Upper lobe of right lung (tissue), 1 donor: ENCODE measurements around the gene SYT4. TPM values are rescaled to one million over a fixed set of nuclear protein-coding genes. Genes with fewer than 3 reads are reported as not detected.

ENCODE experiments used
- ATAC-seq: fragments of 200-7000 bp; cut with Tn5 transposase; one replicate; pipeline ENCODE4 v1.9.1; 2020; ENCODE audit warnings: mild to moderate bottlenecking, moderate library complexity
- DNase-seq: peaks from one replicate; pipeline ENCODE4 v3.0.0-alpha.2; 2020
- H3K27ac ChIP-seq: fragments of 200-600 bp; one replicate; pipeline ENCODE4 v1.8.0; 2022
- H3K27me3 ChIP-seq: fragments of 200-600 bp; one replicate; pipeline ENCODE4 v1.8.0; 2022; ENCODE audit warnings: mild to moderate bottlenecking
- H3K36me3 ChIP-seq: fragments of 200-600 bp; one replicate; pipeline ENCODE4 v1.8.0; 2022
- H3K4me1 ChIP-seq: fragments of 200-600 bp; one replicate; pipeline ENCODE4 v1.8.0; 2022
- H3K4me3 ChIP-seq: fragments of 200-600 bp; one replicate; pipeline ENCODE4 v1.8.0; 2022; ENCODE audit warnings: mild to moderate bottlenecking
- H3K9me3 ChIP-seq: fragments of 200-600 bp; one replicate; pipeline ENCODE4 v1.8.0; 2022
- CTCF ChIP-seq: fragments of 200-600 bp; IDR thresholded peaks from one replicate; pipeline ENCODE4 v1.8.0; 2022; ENCODE audit warnings: antibody characterized with exemption
- intact Hi-C: fragments of 100-400 bp; cut with DNase I; formaldehyde crosslinking; loops from one replicate; pipeline ENCODE4 v1.11.0; 2022
- total RNA-seq: library from RNA; stranded (reverse); fragmentation: NEBNext Ultra II Directional; extraction: Animal tissue kit (Norgen Biotek cat#: 25700); gene quantifications from one replicate; pipeline ENCODE4 v1.2.1, GENCODE V29; 2021
- donor health status: DM: no; HTN: yes; CAD: no; lungs with severe emphysema.

The SYT4 gene
- total RNA-seq, 1 donor from 2014 or later, result 1.1 TPM

- DNase-seq (no peak), ATAC-seq (no peak)
- intact Hi-C loops, result no loop called here
These were observed 1.7 kb downstream of the SYT4 start for GRCh38 chr18:43275546-43275945.

DNA sequence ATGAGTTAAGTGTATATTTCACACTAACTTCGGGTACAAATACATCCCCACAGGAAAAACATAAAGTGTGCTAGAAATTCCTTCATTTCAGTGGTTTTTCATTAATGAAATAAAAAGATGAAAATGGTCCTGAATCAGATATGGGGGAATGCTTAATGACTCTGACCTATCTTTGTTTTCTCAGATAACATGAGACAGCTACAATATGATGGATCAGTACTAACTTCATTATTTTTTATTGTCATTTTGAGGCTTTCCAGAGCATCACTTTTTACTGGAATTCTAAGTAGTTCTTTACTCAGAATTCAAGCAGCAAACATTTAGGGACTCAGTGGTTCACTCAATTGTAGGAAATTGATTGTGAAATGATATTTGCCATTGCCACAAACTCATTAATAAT is 2.8 kb downstream of the SYT4 start:
- no peaks in the 10 kb centered on the region for H3K4me1 ChIP-seq
- H3K4me3 ChIP-seq, result no peak overlapping the region
- DNase-seq (no peak), ATAC-seq (no peak)
- H3K9me3 ChIP-seq, result no peaks in the 10 kb centered on the region
- intact Hi-C loops, result no loop called here
- H3K27ac ChIP-seq, result no peak overlapping the region
- TF ChIP-seq CTCF, result no peak
- peaks cover 5% of the 10 kb centered on the region for H3K27me3 ChIP-seq
- H3K36me3 ChIP-seq, result no peaks in the 10 kb centered on the region

More at GRCh38 chr18:43275546-43275945, 1.7 kb downstream of the SYT4 start:
- Histone ChIP-seq H3K36me3 (no peaks in the 10 kb centered on the region), H3K9me3 (no peaks in the 10 kb centered on the region), H3K4me3 (no peak overlapping the region), H3K4me1 (no peaks in the 10 kb centered on the region), H3K27ac (no peak overlapping the region), H3K27me3 (peaks cover 5% of the 10 kb centered on the region)
- no peak for TF ChIP-seq CTCF

GRCh38 chr18:43271593-43272432 is 5.5 kb downstream of the SYT4 start:
- peaks cover 5% of the 10 kb centered on the region for H3K27me3 ChIP-seq
- no peaks in the 10 kb centered on the region for H3K4me1 ChIP-seq
- DNase-seq (no peak), ATAC-seq (no peak)
- intact Hi-C loops, result no loop called here
- no peaks in the 10 kb centered on the region for H3K9me3 ChIP-seq
- no peaks in the 10 kb centered on the region for H3K36me3 ChIP-seq
- TF ChIP-seq CTCF, result peak; percentile 84
- no peak overlapping the region for H3K4me3 ChIP-seq
- no peak overlapping the region for H3K27ac ChIP-seq

- Histone ChIP-seq H3K9me3 (no peaks in the 10 kb centered on the region), H3K27ac (no peak overlapping the region), H3K4me1 (no peaks in the 10 kb centered on the region), H3K36me3 (no peaks in the 10 kb centered on the region), H3K27me3 (peaks cover 5% of the 10 kb centered on the region), H3K4me3 (no peak overlapping the region)
- no peak for TF ChIP-seq CTCF
- DNase-seq, result no peak
- ATAC-seq, result no peak
- intact Hi-C loops, result no loop called here
These were observed 9.5 kb downstream of the SYT4 start for GRCh38 chr18:43267818-43268217.

GRCh38 chr18:43265465-43265864 is 11.8 kb downstream of the SYT4 start:
- H3K36me3 ChIP-seq, result no peaks in the 10 kb centered on the region
- DNase-seq, result no peak
- no peak for TF ChIP-seq CTCF
- H3K9me3 ChIP-seq, result no peaks in the 10 kb centered on the region
- no peaks in the 10 kb centered on the region for H3K27me3 ChIP-seq
- ATAC-seq, result no peak
- no peak overlapping the region for H3K4me3 ChIP-seq
- H3K27ac ChIP-seq, result no peak overlapping the region
- intact Hi-C loops, result no loop called here
- no peaks in the 10 kb centered on the region for H3K4me1 ChIP-seq
